HEK293 (cell line): ENCODE results near the gene KCNE5.
"Not testable (repeated sequence)": the region's sequence is repeated elsewhere in the genome, so short reads cannot be mapped to it uniquely, and the experiment has no call there.

Experiments used
- CTCF ChIA-PET: fragments of 350-600 bp; formaldehyde crosslinking; extraction: SDS; loops from one replicate; lab custom pipeline; 2021; ENCODE audit warnings: antibody characterized with exemption; lab: Yijun Ruan, JAX
- POLR2A ChIA-PET: fragments of 300-600 bp; formaldehyde crosslinking; extraction: SDS; loops from one replicate; lab custom pipeline; 2020; ENCODE audit warnings: antibody characterized with exemption, inconsistent platforms; lab: Yijun Ruan, JAX
- H3K27ac ChIP-seq: fragments of 200-500 bp; sonication (Bioruptor generic); 2 replicates; pipeline ENCODE4 v1.5.1; 2014; ENCODE audit warnings: low read depth, low read length, control low read depth, inconsistent platforms; ENCODE audit errors: extremely low read depth
- H3K36me3 ChIP-seq, 2 experiments: fragments of 200-500 bp in 1 of 2; sonication (Bioruptor generic) in 1 of 2; 1 replicate in 1 of 2; 2 replicates in 1 of 2; pipeline ENCODE4 v1.5.1; 2014 to 2017; ENCODE audit warnings: inconsistent platforms in 2 of 2, low read length in 2 of 2; ENCODE audit not compliant: control insufficient read depth in 2 of 2, insufficient read depth in 1 of 2
- H3K4me1 ChIP-seq: fragments of 200-500 bp; sonication (Bioruptor generic); 2 replicates; pipeline ENCODE4 v1.5.1; 2014; ENCODE audit warnings: mild to moderate bottlenecking, low read length, inconsistent platforms; ENCODE audit not compliant: control insufficient read depth, insufficient read depth
- H3K4me3 ChIP-seq: 2 replicates; pipeline ENCODE4 v1.5.1; 2011; ENCODE audit warnings: low read depth, mild to moderate bottlenecking, control low read depth, low read length, moderate library complexity
- H3K9me3 ChIP-seq: fragments of 200-500 bp; sonication (Bioruptor generic); 2 replicates; pipeline ENCODE4 v1.5.1; 2014; ENCODE audit warnings: low read depth, low read length, inconsistent platforms; ENCODE audit not compliant: control insufficient read depth, insufficient read depth
- KLF8 ChIP-seq: fragments of 450-650 bp; formaldehyde crosslinking; IDR thresholded peaks from 2 replicates; pipeline ENCODE4 v1.5.1; 2016; ENCODE audit warnings: missing biosample characterization, missing genetic modification characterization
- SP3 ChIP-seq: fragments of 450-650 bp; formaldehyde crosslinking; IDR thresholded peaks from 2 replicates; pipeline ENCODE4 v1.5.1; 2016; ENCODE audit warnings: missing biosample characterization, missing genetic modification characterization
- ZNF148 ChIP-seq: fragments of 450-650 bp; formaldehyde crosslinking; IDR thresholded peaks from 2 replicates; pipeline ENCODE4 v1.5.0; 2017; ENCODE audit warnings: missing biosample characterization, missing genetic modification characterization, borderline replicate concordance
- ZNF214 ChIP-seq: fragments of 450-650 bp; formaldehyde crosslinking; IDR thresholded peaks from 2 replicates; pipeline ENCODE4 v1.5.1; 2017; ENCODE audit warnings: missing biosample characterization, mild to moderate bottlenecking, missing genetic modification characterization, borderline replicate concordance
- ZNF404 ChIP-seq: fragments of 450-650 bp; formaldehyde crosslinking; IDR thresholded peaks from 2 replicates; pipeline ENCODE4 v1.5.1; 2017; ENCODE audit warnings: missing biosample characterization, missing genetic modification characterization
- ZNF555 ChIP-seq: fragments of 450-650 bp; formaldehyde crosslinking; conservative IDR thresholded peaks from 2 replicates; pipeline ENCODE4 v1.5.1; 2017; ENCODE audit warnings: missing biosample characterization, mild to moderate bottlenecking, missing genetic modification characterization, inconsistent platforms

KCNE5 gene

GRCh38 chrX:109578916-109579315, 46.1 kb downstream of the KCNE5 start:
- Histone ChIP-seq H3K9me3 (no peaks in the 10 kb centered on the region), H3K4me3 (no peak overlapping the region), H3K4me1 (no peaks in the 10 kb centered on the region), H3K36me3 (no peaks in the 10 kb centered on the region), H3K27ac (no peak overlapping the region)
- ChIA-PET CTCF (no interaction called here), POLR2A (no interaction called here)
- no peak for TF ChIP-seq ZNF404 (tag by site-specific recombination)
- no peak for TF ChIP-seq ZNF214 (tag by site-specific recombination)
- TF ChIP-seq ZNF555 (tag by site-specific recombination), result no peak
- TF ChIP-seq SP3 (tag by site-specific recombination), result no peak

- ChIA-PET POLR2A (no interaction called here), CTCF (no interaction called here)
- TF ChIP-seq ZNF148 (tag by site-specific recombination) (no peak), KLF8 (tag by site-specific recombination) (no peak)
- Histone ChIP-seq H3K9me3 (no peaks in the 10 kb centered on the region), H3K4me1 (no peaks in the 10 kb centered on the region), H3K4me3 (no peak overlapping the region), H3K36me3 (no peaks in the 10 kb centered on the region), H3K27ac (no peak overlapping the region)
Observed at GRCh38 chrX:109577055-109577454, 47.9 kb downstream of the KCNE5 start.

- H3K4me3 ChIP-seq, H3K9me3 ChIP-seq, POLR2A ChIA-PET, H3K36me3 ChIP-seq, CTCF ChIA-PET, H3K4me1 ChIP-seq, H3K27ac ChIP-seq: not testable (repeated sequence)
Observed at GRCh38 chrX:109576083-109576482, 48.9 kb downstream of the KCNE5 start.
